ENCODE data around the gene NCOA7.
"Not testable (repeated sequence)": the region's sequence is repeated elsewhere in the genome, so short reads cannot be mapped to it uniquely, and the experiment has no call there.

Gene NCOA7

DNA sequence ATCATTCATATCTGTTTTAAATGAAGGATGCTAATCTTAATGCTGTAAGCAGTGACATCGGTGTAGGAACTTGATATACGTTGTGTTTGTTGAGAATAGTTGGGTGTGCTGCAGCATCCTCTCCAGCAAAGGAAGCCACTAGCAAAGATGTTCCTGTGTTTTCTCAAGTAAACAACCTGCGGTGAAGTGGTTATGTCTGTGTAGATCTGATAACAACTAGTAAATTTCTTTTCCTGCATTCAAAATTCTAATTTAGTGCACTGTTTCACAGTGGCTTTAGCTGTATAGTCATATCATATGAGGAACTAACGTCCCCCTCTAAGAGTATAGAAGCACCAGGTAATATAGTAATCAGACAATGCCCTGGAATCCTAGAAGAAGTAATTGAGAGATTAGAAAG lies 38.7 kb downstream of the NCOA7 start:
- Mint-ChIP-seq H3K4me3 (peak overlapping the region; percentile 11), H3K4me1 (peaks cover 80% of the 10 kb centered on the region), H3K27me3 (no peaks in the 10 kb centered on the region), H3K9me3 (no peaks in the 10 kb centered on the region), H3K27ac (peak overlapping the region; percentile 52), H3K36me3 (peaks cover 13% of the 10 kb centered on the region)

DNA sequence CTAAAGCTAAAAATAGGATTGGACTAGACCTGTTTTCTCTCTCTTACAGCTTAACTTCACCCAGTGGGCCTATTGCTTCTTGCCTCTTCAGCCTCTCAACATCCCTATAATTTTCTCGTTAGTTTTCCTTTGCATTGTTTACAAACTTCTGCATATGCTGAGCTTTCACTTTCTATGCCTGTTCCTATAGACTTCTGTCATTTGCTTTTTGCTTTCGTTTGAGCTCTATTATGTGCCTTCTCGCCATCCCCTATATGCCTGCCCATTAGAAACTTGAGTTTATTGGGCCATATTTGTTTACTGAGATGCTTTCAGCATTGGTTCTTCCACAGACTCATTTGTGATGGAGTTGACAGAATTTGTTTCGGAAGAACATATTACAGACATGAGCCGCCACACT lies 40.9 kb downstream of the NCOA7 start:
- H3K27me3 Mint-ChIP-seq = no peaks in the 10 kb centered on the region
- peak overlapping the region; percentile 96 for H3K27ac Mint-ChIP-seq
- H3K9me3 Mint-ChIP-seq = no peaks in the 10 kb centered on the region
- peaks cover 9% of the 10 kb centered on the region for H3K36me3 Mint-ChIP-seq
- peaks cover 80% of the 10 kb centered on the region for H3K4me1 Mint-ChIP-seq
- H3K4me3 Mint-ChIP-seq = peak overlapping the region; percentile 83

DNA sequence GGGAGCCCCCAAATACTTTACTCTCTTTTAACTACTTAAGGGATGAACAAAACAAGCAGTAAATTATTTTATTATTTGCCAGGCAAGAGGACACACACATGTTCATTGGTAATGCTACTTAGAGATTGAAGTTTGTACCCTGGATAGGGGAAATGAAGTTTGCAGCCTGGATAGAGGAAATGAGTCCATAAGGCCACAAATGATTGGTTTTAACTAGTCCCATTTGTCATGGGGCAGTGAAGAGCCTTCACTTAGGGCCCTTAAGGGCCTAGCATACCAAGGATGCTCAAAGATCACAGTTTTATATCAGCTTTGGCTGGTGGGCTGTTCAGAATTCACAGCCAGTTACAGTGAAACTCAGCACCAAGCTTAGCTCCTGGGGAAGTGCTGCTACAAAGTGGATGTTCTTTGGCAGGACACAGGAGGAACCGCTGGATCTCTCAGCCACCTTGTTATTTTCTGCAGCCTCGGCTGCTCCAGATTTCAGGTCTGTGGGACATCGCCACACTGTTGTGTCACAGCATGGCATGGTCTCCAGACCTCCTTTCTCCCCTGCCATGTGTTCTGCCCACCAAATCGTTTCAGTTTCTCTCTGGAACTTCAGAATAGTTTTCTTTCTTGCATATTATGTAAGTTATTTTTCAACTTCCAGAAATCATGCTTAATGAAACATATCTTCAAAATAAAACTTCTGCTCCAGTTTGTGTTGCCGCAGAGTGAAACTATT lies 41.8 kb downstream of the NCOA7 start:
- Mint-ChIP-seq H3K36me3 (peaks cover 11% of the 10 kb centered on the region), H3K27me3 (no peaks in the 10 kb centered on the region), H3K9me3 (no peaks in the 10 kb centered on the region), H3K4me3 (peak overlapping the region; percentile 83), H3K27ac (peak overlapping the region; percentile 96), H3K4me1 (peaks cover 72% of the 10 kb centered on the region)

DNA sequence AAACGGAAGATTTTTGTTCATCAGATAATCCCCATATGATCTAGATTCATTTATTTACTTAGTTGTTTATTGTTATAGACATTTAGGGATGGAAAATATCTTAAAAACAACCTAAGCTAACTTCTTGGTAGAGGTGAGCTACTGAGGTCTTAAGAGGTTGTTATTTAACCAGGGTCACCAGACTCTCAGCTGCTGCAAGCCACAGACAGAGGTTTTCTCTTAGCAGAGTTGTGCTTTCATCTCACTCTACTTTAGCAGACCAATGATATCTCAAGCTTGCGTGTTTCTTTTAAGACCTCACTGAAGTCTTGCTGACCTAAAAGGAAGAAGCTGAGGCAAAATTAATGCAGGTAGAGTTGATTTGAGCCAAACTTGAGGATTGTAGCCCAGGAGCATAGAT lies 43.6 kb downstream of the NCOA7 start:
- Mint-ChIP-seq H3K4me3 (no peak overlapping the region), H3K9me3 (no peaks in the 10 kb centered on the region), H3K27me3 (no peaks in the 10 kb centered on the region), H3K27ac (no peak overlapping the region), H3K36me3 (peaks cover 11% of the 10 kb centered on the region), H3K4me1 (peaks cover 57% of the 10 kb centered on the region)

DNA sequence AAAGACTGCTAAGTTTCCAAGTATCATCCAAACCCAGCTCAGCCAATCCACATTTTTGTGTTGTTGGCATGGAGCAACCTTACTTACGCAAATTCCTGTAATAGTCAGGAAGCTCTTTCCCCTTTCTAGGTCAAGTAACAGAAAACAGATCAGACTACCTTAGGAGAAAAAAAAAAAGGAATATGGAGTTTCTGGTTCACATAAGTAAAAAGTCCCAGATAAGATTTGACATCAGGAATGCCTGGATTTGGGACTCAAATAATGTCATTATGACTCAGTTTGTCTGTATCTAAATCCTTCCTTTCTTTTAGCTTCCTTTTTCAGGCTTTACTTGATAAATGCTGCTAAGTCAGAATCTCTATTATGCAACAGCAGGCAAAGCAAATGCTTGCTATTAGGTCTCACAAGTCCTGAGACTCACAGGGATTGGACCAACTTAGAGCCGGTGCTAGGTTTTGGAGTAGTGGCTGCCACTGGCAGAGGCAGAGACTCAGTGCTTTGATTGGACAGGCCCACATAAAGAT lies 44.5 kb downstream of the NCOA7 start:
- no peaks in the 10 kb centered on the region for H3K9me3 Mint-ChIP-seq
- peaks cover 11% of the 10 kb centered on the region for H3K36me3 Mint-ChIP-seq
- H3K4me1 Mint-ChIP-seq = peaks cover 52% of the 10 kb centered on the region
- H3K4me3 Mint-ChIP-seq = no peak overlapping the region
- H3K27ac Mint-ChIP-seq = no peak overlapping the region
- no peaks in the 10 kb centered on the region for H3K27me3 Mint-ChIP-seq

DNA sequence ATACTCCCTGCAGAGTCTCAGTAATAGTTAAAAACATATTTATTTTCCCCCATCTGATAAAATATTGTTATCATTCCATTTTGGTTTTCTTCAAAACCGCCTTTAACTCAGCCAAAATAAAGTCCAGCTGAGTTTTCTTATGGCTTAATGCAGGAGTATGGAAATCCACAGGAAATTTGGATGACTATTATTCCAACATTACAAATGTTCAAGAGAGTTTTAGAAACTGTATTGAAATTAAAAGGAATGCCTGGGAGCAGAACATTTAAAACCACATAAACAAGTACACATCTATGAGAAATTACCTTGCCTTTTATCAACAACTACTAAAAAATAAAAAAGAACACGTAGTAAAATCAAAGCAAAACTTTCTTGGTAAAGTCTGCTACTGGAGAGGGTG lies 45.7 kb downstream of the NCOA7 start:
- no peak overlapping the region for H3K4me3 Mint-ChIP-seq
- H3K4me1 Mint-ChIP-seq = peaks cover 44% of the 10 kb centered on the region
- no peaks in the 10 kb centered on the region for H3K9me3 Mint-ChIP-seq
- H3K36me3 Mint-ChIP-seq = peaks cover 11% of the 10 kb centered on the region
- no peaks in the 10 kb centered on the region for H3K27me3 Mint-ChIP-seq
- no peak overlapping the region for H3K27ac Mint-ChIP-seq

DNA sequence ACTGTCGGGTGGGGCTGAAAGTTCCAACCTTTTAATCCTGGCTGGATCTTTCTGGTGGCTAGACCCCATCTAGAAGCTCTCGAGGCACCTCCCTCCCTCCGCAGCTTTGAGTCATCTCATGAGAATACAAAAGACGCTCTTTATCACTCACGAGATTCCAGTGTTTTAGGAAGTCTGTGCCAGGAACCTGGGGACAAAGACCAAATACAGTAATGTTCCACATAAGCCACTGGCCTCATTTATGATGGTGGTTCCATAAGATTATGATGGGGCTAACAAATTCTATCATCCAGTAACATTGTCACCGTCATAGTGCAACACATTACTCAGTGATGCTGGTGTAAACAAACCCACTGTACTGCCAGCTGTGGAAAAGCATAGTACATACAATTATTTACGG lies 48.7 kb downstream of the NCOA7 start:
- no peaks in the 10 kb centered on the region for H3K27me3 Mint-ChIP-seq

DNA sequence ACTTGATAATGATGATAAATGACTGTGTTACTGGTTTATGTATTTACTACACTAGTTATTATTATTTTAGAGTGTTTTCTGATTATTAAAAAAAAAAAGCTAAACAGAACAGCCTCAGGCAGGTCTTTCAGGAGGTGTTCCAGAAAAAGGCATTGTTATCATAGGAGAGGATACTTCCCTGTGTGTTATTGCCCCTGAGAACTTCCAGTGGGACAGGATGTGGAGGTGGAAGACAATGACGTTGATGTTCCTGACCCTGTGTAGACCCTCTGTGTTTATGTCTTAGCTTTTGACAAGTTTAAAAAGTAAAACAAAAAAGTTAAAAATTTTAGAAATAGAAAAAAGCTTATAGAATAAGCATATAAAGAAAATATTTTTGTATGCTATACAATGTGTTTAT lies 49.1 kb downstream of the NCOA7 start:
- Mint-ChIP-seq H3K27ac (no peak overlapping the region), H3K4me1 (peaks cover 18% of the 10 kb centered on the region), H3K9me3 (no peaks in the 10 kb centered on the region), H3K36me3 (peaks cover 7% of the 10 kb centered on the region), H3K4me3 (no peak overlapping the region), H3K27me3 (no peaks in the 10 kb centered on the region)

More for the DNA sequence above, 48.7 kb downstream of the NCOA7 start:
- H3K27ac Mint-ChIP-seq = no peak overlapping the region
- no peak overlapping the region for H3K4me3 Mint-ChIP-seq
- no peaks in the 10 kb centered on the region for H3K9me3 Mint-ChIP-seq
- peaks cover 7% of the 10 kb centered on the region for H3K36me3 Mint-ChIP-seq
- peaks cover 22% of the 10 kb centered on the region for H3K4me1 Mint-ChIP-seq

DNA sequence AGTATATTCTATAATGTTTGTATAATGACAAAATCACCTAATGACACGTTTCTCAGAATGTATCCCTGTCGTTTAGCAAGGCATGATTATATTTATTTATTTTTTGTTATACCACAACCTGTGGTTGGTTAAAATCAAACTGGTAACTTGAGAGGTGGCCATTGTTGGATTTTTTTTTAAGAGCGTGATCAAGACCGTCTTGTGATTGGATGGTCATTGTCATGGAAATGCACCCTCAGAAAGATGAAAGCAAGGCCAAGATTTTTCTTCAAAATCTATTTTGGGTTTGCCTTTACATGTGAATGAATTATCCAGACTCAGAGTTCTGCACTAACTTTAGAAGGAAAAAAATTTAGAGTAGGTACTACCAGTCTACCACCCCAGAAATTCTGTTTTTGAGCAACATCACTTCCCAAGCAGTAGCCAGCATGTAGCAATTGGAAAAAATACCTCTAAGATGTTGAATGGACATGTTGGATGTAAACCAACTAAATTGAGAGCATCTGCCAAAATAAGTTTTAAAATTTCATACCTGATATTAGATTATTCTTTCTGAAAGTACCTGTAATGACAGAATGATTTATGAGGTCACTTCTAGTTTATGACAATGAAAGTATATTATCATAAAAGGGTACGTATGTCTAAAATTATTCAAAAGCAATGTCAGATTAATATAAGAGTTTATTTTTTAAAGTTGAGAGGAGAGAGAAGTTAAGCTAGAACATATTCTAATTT lies 50.8 kb downstream of the NCOA7 start:
- peaks cover 9% of the 10 kb centered on the region for H3K4me1 Mint-ChIP-seq
- H3K27ac Mint-ChIP-seq = no peak overlapping the region
- no peak overlapping the region for H3K4me3 Mint-ChIP-seq
- peaks cover 4% of the 10 kb centered on the region for H3K36me3 Mint-ChIP-seq
- H3K9me3 Mint-ChIP-seq = no peaks in the 10 kb centered on the region
- H3K27me3 Mint-ChIP-seq = no peaks in the 10 kb centered on the region

DNA sequence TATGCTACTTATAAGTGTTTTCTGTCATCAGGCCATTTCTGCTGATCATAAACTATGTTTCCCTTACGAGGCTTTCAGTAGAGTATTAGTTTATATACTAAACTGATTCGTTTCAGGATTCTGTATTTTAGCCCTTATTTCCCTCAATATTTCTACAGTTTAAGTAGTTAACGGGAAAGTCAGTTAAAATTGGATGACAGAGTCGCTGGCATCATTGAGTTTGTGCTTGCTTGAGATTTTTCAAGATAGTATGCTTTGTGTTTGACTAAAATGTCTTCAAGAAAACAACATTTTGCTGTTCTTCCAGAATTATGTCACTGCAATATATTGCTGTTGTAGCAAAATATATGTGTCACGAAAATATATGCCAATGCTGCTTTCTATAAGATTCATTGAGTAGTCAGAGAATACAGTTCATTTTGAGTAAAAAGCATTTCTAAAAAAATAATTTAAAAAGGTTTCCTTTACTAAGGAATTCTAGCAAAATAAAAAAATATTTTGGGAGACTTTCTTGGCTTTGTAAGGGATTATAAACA lies 51.4 kb downstream of the NCOA7 start:
- Mint-ChIP-seq H3K4me3 (no peak overlapping the region), H3K27me3 (no peaks in the 10 kb centered on the region), H3K4me1 (peaks cover 8% of the 10 kb centered on the region), H3K36me3 (peaks cover 3% of the 10 kb centered on the region), H3K9me3 (no peaks in the 10 kb centered on the region), H3K27ac (no peak overlapping the region)

DNA sequence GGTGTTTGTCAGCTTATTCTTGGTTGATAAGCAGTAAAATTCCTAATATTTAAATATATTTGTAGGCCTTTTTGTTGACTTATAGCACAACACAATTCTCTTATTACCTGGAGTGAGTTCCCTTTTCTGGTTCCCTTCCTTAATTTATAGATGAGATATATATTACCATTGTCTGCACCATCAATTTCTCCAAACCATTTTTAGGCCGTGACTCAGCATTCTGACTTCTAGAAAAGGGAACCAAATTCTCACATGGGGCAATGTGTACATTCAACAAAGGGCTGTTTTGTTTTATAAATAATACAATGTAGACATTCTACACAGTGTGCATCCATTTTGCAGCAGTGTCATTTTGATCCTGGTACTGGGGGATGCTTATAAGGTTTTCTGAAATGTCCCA lies 52.8 kb downstream of the NCOA7 start:
- Mint-ChIP-seq H3K27ac (no peak overlapping the region), H3K36me3 (peaks cover 2% of the 10 kb centered on the region)

DNA sequence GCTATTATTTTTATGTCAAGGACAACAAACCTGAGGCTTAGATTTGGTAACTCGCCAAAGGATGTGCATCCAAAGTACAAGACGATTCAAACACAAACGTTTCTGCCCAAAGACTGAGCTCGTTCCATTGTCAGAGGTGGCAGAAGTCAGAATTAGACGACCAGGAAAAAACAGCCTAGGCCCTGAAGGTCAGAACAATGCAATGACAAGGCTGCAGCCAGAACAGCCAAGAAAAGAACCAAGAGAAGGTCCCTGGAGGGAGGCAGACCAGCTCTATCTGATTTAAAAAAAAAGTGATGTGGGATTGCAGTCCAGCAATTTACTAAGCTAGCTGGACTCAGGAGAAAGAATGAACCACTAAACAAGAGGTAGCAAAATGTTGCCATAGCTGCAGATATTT lies 54.2 kb downstream of the NCOA7 start:
- Mint-ChIP-seq H3K4me1 (peaks cover 5% of the 10 kb centered on the region), H3K27ac (no peak overlapping the region), H3K4me3 (no peak overlapping the region), H3K9me3 (no peaks in the 10 kb centered on the region), H3K27me3 (no peaks in the 10 kb centered on the region), H3K36me3 (peaks cover 2% of the 10 kb centered on the region)

More for the DNA sequence above, 52.8 kb downstream of the NCOA7 start:
- Mint-ChIP-seq H3K27me3 (no peaks in the 10 kb centered on the region), H3K9me3 (no peaks in the 10 kb centered on the region), H3K4me3 (no peak overlapping the region), H3K4me1 (peaks cover 8% of the 10 kb centered on the region)

DNA sequence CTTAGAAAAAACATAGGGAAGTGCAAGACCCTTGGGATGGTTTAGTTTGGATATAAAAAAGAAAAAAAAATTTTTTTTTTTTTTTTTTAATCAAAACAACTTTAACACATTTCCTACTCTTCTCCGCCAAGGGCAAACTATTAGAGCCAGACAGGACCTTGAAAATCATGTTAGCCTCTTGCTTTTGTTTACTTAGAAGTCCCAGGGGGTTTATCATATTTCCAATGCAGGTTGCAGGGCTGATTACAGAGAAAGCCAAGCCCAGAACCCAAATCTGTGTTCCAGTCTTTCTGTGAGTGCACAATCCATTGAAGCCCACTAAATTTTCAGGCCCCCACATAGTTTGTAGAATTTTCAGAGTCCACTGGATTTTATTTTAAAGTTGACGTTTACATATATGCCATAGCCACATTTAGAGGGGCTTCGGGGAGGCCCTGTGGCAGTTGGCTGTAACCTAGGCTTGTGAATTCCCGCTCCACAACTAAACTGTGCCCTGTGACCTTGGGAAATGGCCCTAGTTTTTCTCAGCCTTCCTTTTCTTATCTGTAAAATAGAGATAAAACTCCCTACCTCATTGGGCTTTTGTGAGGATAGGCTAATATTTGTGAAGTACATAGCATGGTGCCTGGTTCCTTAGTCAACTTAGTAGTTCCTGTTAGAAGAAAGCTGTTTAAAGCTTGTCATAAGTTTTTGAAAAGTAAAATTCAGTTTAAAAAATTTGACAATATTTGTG lies 55.7 kb downstream of the NCOA7 start:
- H3K9me3 Mint-ChIP-seq = no peaks in the 10 kb centered on the region
- H3K27ac Mint-ChIP-seq = no peak overlapping the region
- peaks cover 2% of the 10 kb centered on the region for H3K36me3 Mint-ChIP-seq
- H3K4me1 Mint-ChIP-seq = peaks cover 8% of the 10 kb centered on the region
- no peak overlapping the region for H3K4me3 Mint-ChIP-seq
- no peaks in the 10 kb centered on the region for H3K27me3 Mint-ChIP-seq

DNA sequence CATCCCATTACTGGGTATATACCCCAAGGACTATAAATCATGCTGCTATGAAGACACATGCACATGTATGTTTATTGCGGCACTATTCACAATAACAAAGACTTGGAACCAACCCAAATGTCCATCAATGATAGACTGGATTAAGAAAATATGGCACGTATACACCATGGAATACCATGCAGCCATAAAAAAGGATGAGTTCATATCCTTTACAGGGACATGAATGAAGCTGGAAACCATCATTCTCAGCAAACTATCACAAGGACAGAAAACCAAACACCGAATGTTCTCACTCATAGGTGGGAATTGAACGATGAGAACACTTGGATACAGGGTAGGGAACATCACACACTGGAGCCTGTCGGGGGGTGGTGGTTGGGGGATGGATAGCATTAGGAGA lies 57.5 kb downstream of the NCOA7 start:
- H3K9me3 Mint-ChIP-seq, H3K27me3 Mint-ChIP-seq, H3K27ac Mint-ChIP-seq, H3K4me3 Mint-ChIP-seq, H3K36me3 Mint-ChIP-seq: not testable (repeated sequence)
- peaks cover 23% of the 10 kb centered on the region for H3K4me1 Mint-ChIP-seq

DNA sequence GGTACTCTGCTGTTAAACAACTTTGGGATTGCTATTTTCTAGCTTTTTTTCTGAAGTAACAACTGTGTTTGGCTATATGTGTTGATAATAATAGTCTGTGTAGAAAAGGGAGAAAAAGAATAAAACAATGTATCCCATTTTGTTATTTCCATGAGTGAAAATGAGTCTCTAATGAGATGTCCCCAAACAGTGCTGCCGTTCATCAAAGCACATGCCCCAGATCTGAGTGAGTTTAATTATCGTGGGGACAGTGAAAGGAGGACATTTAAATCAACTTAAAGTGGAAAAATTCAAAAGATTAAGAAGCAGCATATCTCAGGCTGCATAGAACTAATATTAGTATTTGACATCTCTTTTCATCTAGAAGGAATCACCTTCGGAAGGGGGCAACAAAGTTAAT lies 59.6 kb downstream of the NCOA7 start:
- Mint-ChIP-seq H3K4me1 (peaks cover 23% of the 10 kb centered on the region), H3K4me3 (no peak overlapping the region), H3K36me3 (peaks cover 9% of the 10 kb centered on the region), H3K27ac (no peak overlapping the region), H3K9me3 (peaks cover 6% of the 10 kb centered on the region), H3K27me3 (no peaks in the 10 kb centered on the region)
